HEK293T (cell line): ENCODE measurements around the gene MRGPRG.

Experiments used
- CTCF ChIA-PET: fragments of 350-600 bp; formaldehyde crosslinking; extraction: SDS; loops from one replicate; lab custom pipeline; 2021; ENCODE audit warnings: antibody characterized with exemption, inconsistent platforms; lab: Yijun Ruan, JAX
- POLR2A ChIA-PET: fragments of 350-600 bp; formaldehyde crosslinking; extraction: SDS; loops from one replicate; lab custom pipeline; 2020; ENCODE audit warnings: antibody characterized with exemption, inconsistent platforms; lab: Yijun Ruan, JAX
- DNase-seq: peaks from one replicate; pipeline ENCODE4 v3.0.0; 2012; ENCODE audit warnings: mixed read lengths; ENCODE audit errors: extremely low spot score
- ARNT ChIP-seq: fragments of 450-650 bp; IDR thresholded peaks from 2 replicates; pipeline ENCODE4 v1.6.1; 2017; ENCODE audit warnings: mild to moderate bottlenecking
- BHLHE40 ChIP-seq: fragments of 450-650 bp; IDR thresholded peaks from 2 replicates; pipeline ENCODE4 v1.6.1; 2016; ENCODE audit warnings: mild to moderate bottlenecking, moderate library complexity, borderline replicate concordance
- CTBP1 ChIP-seq: fragments of 450-650 bp; IDR thresholded peaks from 2 replicates; pipeline ENCODE4 v1.6.1; 2016; ENCODE audit warnings: borderline replicate concordance
- ELF4 ChIP-seq: fragments of 450-650 bp; IDR thresholded peaks from 2 replicates; pipeline ENCODE4 v1.6.1; 2017; ENCODE audit warnings: antibody characterized with exemption
- FOXA1 ChIP-seq: fragments of 450-650 bp; IDR thresholded peaks from 2 replicates; pipeline ENCODE4 v1.6.1; 2016; ENCODE audit warnings: mild to moderate bottlenecking
- FOXK2 ChIP-seq: fragments of 450-650 bp; IDR thresholded peaks from 2 replicates; pipeline ENCODE4 v1.6.1; 2016; ENCODE audit warnings: mild to moderate bottlenecking
- FOXM1 ChIP-seq: fragments of 450-650 bp; IDR thresholded peaks from 2 replicates; pipeline ENCODE4 v1.6.1; 2017; ENCODE audit warnings: mild to moderate bottlenecking, borderline replicate concordance
- HDGF ChIP-seq: fragments of 450-650 bp; IDR thresholded peaks from 2 replicates; pipeline ENCODE4 v1.6.1; 2017; ENCODE audit warnings: antibody characterized with exemption, borderline replicate concordance
- L3MBTL2 ChIP-seq: fragments of 450-650 bp; conservative IDR thresholded peaks from 2 replicates; pipeline ENCODE4 v1.6.1; 2016; ENCODE audit warnings: mild to moderate bottlenecking
- LEF1 ChIP-seq: fragments of 450-650 bp; IDR thresholded peaks from 2 replicates; pipeline ENCODE4 v1.6.1; 2017; ENCODE audit warnings: mild to moderate bottlenecking, borderline replicate concordance
- NFRKB ChIP-seq: fragments of 450-650 bp; IDR thresholded peaks from 2 replicates; pipeline ENCODE4 v1.6.1; 2016; ENCODE audit warnings: mild to moderate bottlenecking, moderate library complexity
- PKNOX1 ChIP-seq: fragments of 450-650 bp; IDR thresholded peaks from 2 replicates; pipeline ENCODE4 v1.6.1; 2016
- SP1 ChIP-seq: fragments of 450-650 bp; IDR thresholded peaks from 2 replicates; pipeline ENCODE4 v1.6.1; 2017
- SUZ12 ChIP-seq: fragments of 450-650 bp; IDR thresholded peaks from 2 replicates; pipeline ENCODE4 v1.6.1; 2016; ENCODE audit warnings: mild to moderate bottlenecking
- TARDBP ChIP-seq: fragments of 450-650 bp; IDR thresholded peaks from 2 replicates; pipeline ENCODE4 v1.6.1; 2016
- ZNF384 ChIP-seq: fragments of 450-650 bp; IDR thresholded peaks from 2 replicates; pipeline ENCODE4 v1.6.1; 2016

Gene MRGPRG

GRCh38 chr11:3222003-3222855 lies 3.6 kb upstream of the MRGPRG start:
- CTCF ChIA-PET: no interaction called here
- TF ChIP-seq FOXA1: no peak
- TF ChIP-seq ZNF384: no peak
- DNase-seq: no peak
- POLR2A ChIA-PET: interaction anchor here (0.9 kb wide), 1 partner anchor 53 kb away, joined by 3 read pairs; no protein-coding TSS in a partner anchor

GRCh38 chr11:3221408-3222002 lies 2.9 kb upstream of the MRGPRG start:
- no peak for DNase-seq
- CTCF ChIA-PET: no interaction called here
- POLR2A ChIA-PET: no interaction called here
- no peak for TF ChIP-seq SP1
- no peak for TF ChIP-seq FOXA1
- TF ChIP-seq FOXM1: no peak
- TF ChIP-seq LEF1: no peak
- TF ChIP-seq ZNF384: no peak
- TF ChIP-seq SUZ12: no peak
- TF ChIP-seq HDGF: no peak
- TF ChIP-seq ARNT: no peak
- TF ChIP-seq FOXK2: no peak
- no peak for TF ChIP-seq BHLHE40
- TF ChIP-seq ELF4: no peak
- no peak for TF ChIP-seq TARDBP
- no peak for TF ChIP-seq NFRKB
- no peak for TF ChIP-seq L3MBTL2

DNA sequence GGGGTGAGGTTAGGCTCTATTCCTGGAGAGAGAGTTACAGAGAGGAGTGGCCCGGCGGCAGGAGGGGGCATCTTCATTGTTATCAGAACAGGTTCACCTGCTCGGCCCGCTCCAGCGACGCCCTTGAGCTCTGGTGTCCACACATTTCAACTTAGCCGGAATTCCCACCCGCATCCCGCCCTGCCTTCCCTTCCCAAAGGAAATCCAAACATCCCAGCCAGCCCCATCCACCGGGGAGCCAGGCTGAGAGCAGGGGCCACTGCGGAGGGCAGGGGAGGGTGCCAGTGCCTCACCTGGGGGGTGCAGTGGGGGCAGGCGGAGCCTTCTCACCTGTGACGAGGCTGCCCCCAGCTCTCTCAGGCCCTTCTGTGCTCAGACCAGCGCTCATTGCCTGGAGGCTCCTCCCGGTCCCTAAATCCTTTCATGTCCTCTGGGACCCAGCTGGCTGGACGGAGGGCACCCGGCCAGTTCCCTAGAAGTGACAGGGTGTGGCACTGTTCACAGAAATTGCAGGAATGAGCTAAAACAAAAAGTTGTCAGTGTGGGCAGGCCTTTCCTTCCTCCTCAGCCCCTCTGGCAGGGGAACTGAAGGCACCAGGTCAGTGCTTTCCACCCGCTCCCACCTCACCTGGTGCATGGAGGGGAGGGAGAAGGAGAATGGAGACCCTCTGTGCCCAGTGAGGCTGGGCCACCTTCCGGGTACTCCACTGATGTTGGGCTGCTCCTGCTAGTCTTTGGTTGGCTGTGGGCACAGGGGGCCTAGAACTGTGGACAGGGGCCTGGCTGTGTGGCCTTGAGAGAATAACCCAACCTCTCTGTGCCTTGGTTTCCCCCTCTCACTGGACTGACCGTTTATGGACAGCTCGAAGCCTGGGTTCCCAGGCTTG lies 2.2 kb upstream of the MRGPRG start:
- TF ChIP-seq BHLHE40 (no peak), HDGF (no peak), L3MBTL2 (no peak), FOXK2 (no peak), ZNF384 (no peak), ELF4 (no peak), NFRKB (no peak), ARNT (no peak), SP1 (no peak), PKNOX1 (no peak), SUZ12 (no peak), FOXA1 (no peak), TARDBP (no peak), CTBP1 (no peak), FOXM1 (no peak)
- POLR2A ChIA-PET: no interaction called here
- CTCF ChIA-PET: no interaction called here
- DNase-seq: no peak

- CTCF ChIA-PET: no interaction called here
- no peak for DNase-seq
- TF ChIP-seq FOXM1 (no peak), PKNOX1 (no peak), CTBP1 (no peak), LEF1 (no peak), FOXK2 (no peak), NFRKB (no peak), SUZ12 (no peak), SP1 (no peak), HDGF (no peak), ARNT (no peak), BHLHE40 (no peak), TARDBP (no peak), FOXA1 (no peak), L3MBTL2 (no peak), ZNF384 (no peak), ELF4 (no peak)
- POLR2A ChIA-PET: no interaction called here
Measured at GRCh38 chr11:3220101-3220500, 1.5 kb upstream of the MRGPRG start.

DNA sequence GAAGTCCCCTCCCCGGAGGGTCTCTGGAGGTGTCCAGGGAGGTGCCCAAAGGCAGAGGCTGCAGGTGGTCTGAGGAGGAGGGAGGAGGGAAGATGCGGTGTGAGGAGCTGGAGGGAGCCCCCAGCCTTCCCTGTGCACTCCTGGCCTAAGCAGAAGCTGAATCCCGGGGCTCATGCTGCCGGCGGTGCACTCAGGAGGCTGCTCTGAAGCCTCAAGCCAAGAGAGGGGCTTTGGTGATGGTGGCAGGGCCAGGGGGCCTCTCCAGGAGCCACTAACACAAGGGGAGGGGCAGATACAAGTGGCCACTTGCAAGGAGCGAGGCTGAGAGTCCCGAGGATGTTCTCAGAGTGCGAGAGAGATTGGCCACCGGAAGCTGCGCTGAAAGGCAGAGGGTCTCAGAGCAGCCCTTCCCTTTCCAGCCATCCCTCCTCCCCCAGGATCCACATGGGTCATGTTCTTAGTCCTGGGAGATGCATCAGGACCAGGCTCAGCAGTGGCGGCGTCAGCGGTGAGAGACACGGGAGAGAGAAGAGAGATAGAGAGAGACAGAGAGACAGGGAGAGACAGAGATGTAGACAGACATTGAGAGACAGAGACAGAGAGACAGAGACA lies 774 bp upstream of the MRGPRG start:
- TF ChIP-seq ZNF384: no peak
- no peak for DNase-seq
- POLR2A ChIA-PET: no interaction called here
- CTCF ChIA-PET: interaction anchor here (0.6 to 1.3 kb wide), 2 partner anchors 189 to 367 kb away, joined by 3 read pairs; no protein-coding TSS in a partner anchor
